Stimulated activated naive CD8-positive, alpha-beta T cell treated with anti-CD3 and anti-CD28 coated beads, Interleukin-15, amount 100 ng/mL, for 72 hours (primary cell): ENCODE measurements around the gene PSIP1.

Source experiments
- ATAC-seq: fragments of 150-1000 bp; cut with Tn5 transposase; 2 replicates; pipeline ENCODE4 v1.10.0; 2021; ENCODE audit warnings: mild to moderate bottlenecking, moderate library complexity
- DNase-seq, 2 donors: peaks; one replicate each; pipeline ENCODE4 v3.0.0; 2021 to 2022
- H3K27ac Mint-ChIP-seq, 2 donors: one replicate each; pipeline ENCODE4 v1.8.0; 2022; ENCODE audit warnings: mild to moderate bottlenecking in 2 of 2, mixed read lengths in 2 of 2, moderate library complexity in 2 of 2
- H3K27me3 Mint-ChIP-seq: one replicate; pipeline ENCODE4 v1.8.0; 2022; ENCODE audit warnings: mixed read lengths
- H3K4me1 Mint-ChIP-seq: one replicate; pipeline ENCODE4 v1.8.0; 2022; ENCODE audit warnings: mild to moderate bottlenecking, mixed read lengths
- H3K4me3 Mint-ChIP-seq, 2 donors: one replicate each; pipeline ENCODE4 v1.8.0; 2022; ENCODE audit warnings: mild to moderate bottlenecking in 2 of 2, mixed read lengths in 2 of 2, moderate library complexity in 1 of 2
- H3K9me3 Mint-ChIP-seq, 2 donors: one replicate each; pipeline ENCODE4 v1.8.0; 2022; ENCODE audit warnings: mixed read lengths in 2 of 2

Gene PSIP1

GRCh38 chr9:15426019-15426418 is 84.8 kb downstream of the PSIP1 start:
- Mint-ChIP-seq H3K4me1 (peaks cover 35% of the 10 kb centered on the region), H3K27me3 (no peaks in the 10 kb centered on the region), H3K9me3 (no peaks in the 10 kb centered on the region), H3K27ac (no peak overlapping the region), H3K4me3 (no peak overlapping the region)
- ATAC-seq (no peak), DNase-seq (no peak)

GRCh38 chr9:15423231-15423985 is 87.4 kb downstream of the PSIP1 start:
- DNase-seq, result peak in 1 of 2 donors; percentile 28
- Mint-ChIP-seq H3K9me3 (no peaks in the 10 kb centered on the region), H3K27ac (peak overlapping the region; percentile 81 to 91), H3K4me1 (peaks cover 31% of the 10 kb centered on the region), H3K4me3 (peak overlapping the region; percentile 82 to 92), H3K27me3 (no peaks in the 10 kb centered on the region)
- ATAC-seq, result no peak

- Mint-ChIP-seq H3K4me1 (peaks cover 31% of the 10 kb centered on the region), H3K4me3 (peak within 1 kb of the TSS; percentile 82 to 92), H3K27me3 (no peaks in the 10 kb centered on the region), H3K27ac (peak within 1 kb of the TSS; percentile 91 to 93), H3K9me3 (no peaks in the 10 kb centered on the region)
- ATAC-seq (peak; percentile 98), DNase-seq (peak; percentile 92 to 94)
Measured at GRCh38 chr9:15422372-15423230, 88.2 kb downstream of the PSIP1 start, which contains the start of gene SNAPC3. Gene SNAPC3 (plus strand): TSS chr9:15422876. CDS start chr9:15422880, 4 bp downstream.

- no peaks in the 10 kb centered on the region for H3K27me3 Mint-ChIP-seq
- no peaks in the 10 kb centered on the region for H3K9me3 Mint-ChIP-seq
- peaks cover 31% of the 10 kb centered on the region for H3K4me1 Mint-ChIP-seq
- peak overlapping the region; percentile 82 to 92 for H3K4me3 Mint-ChIP-seq
- H3K27ac Mint-ChIP-seq, result peak overlapping the region; percentile 91 to 93
- DNase-seq (no peak), ATAC-seq (no peak)
Measured at GRCh38 chr9:15421990-15422371, 88.8 kb downstream of the PSIP1 start.

GRCh38 chr9:15421532-15421931 is 89.2 kb downstream of the PSIP1 start:
- ATAC-seq (no peak), DNase-seq (no peak)
- Mint-ChIP-seq H3K4me1 (peaks cover 31% of the 10 kb centered on the region), H3K4me3 (peak overlapping the region in 1 of 2 donors; percentile 82), H3K27ac (peak overlapping the region in 1 of 2 donors; percentile 44), H3K9me3 (no peaks in the 10 kb centered on the region), H3K27me3 (no peaks in the 10 kb centered on the region)

- no peak overlapping the region for H3K4me3 Mint-ChIP-seq
- no peaks in the 10 kb centered on the region for H3K27me3 Mint-ChIP-seq
- ATAC-seq, result no peak
- H3K27ac Mint-ChIP-seq, result no peak overlapping the region
- H3K9me3 Mint-ChIP-seq, result no peaks in the 10 kb centered on the region
- H3K4me1 Mint-ChIP-seq, result peaks cover 24% of the 10 kb centered on the region
- DNase-seq, result no peak
Measured at GRCh38 chr9:15420796-15421195, 90.0 kb downstream of the PSIP1 start.

GRCh38 chr9:15417626-15418025 is 93.1 kb downstream of the PSIP1 start:
- Mint-ChIP-seq H3K9me3 (no peaks in the 10 kb centered on the region), H3K4me1 (peaks cover 10% of the 10 kb centered on the region), H3K4me3 (no peak overlapping the region), H3K27ac (no peak overlapping the region), H3K27me3 (no peaks in the 10 kb centered on the region)
- DNase-seq (no peak), ATAC-seq (no peak)

- peak; percentile 30 to 37 for DNase-seq
- H3K4me3 Mint-ChIP-seq, result no peak overlapping the region
- H3K4me1 Mint-ChIP-seq, result peaks cover 4% of the 10 kb centered on the region
- no peaks in the 10 kb centered on the region for H3K9me3 Mint-ChIP-seq
- ATAC-seq, result peak; percentile 61
- no peaks in the 10 kb centered on the region for H3K27me3 Mint-ChIP-seq
- H3K27ac Mint-ChIP-seq, result peak overlapping the region in 1 of 2 donors; percentile 10
Measured at GRCh38 chr9:15416880-15417279, 93.9 kb downstream of the PSIP1 start.
